ENCODE data around the gene FAM228A.

The FAM228A gene

GRCh38 chr2:24210106-24210455 is 35.2 kb downstream of the FAM228A start:
- no peak overlapping the region for H2AFZ ChIP-seq (ENCODE audit: low read depth, low read length, severe bottlenecking)
- H3K4me3 ChIP-seq (ENCODE audit: insufficient read depth, low read length, poor library complexity, severe bottlenecking) = no peak overlapping the region
- H3K9ac ChIP-seq (ENCODE audit: low read length) = no peak overlapping the region
- no peak overlapping the region for H3K27ac ChIP-seq (ENCODE audit: low read depth, low read length)
- no peaks in the 10 kb centered on the region for H3K79me2 ChIP-seq (ENCODE audit: insufficient read depth, low read length)
- H3K36me3 ChIP-seq (ENCODE audit: low read length) = 0 out of 2 replicates have a peak, but pooled peaks cover 2% of the 10 kb centered on the region
- H3K27me3 ChIP-seq (ENCODE audit: low read length) = no peaks in the 10 kb centered on the region
- H3K9me2 ChIP-seq (replicated peaks; ENCODE audit: insufficient read depth, low read length) = no peaks in the 10 kb centered on the region
- TF ChIP-seq EZH2phosphoT487 (conservative IDR thresholded peaks at IDR 0.05; ENCODE audit: low read length) = no peak
- TF ChIP-seq, protein P1, sequence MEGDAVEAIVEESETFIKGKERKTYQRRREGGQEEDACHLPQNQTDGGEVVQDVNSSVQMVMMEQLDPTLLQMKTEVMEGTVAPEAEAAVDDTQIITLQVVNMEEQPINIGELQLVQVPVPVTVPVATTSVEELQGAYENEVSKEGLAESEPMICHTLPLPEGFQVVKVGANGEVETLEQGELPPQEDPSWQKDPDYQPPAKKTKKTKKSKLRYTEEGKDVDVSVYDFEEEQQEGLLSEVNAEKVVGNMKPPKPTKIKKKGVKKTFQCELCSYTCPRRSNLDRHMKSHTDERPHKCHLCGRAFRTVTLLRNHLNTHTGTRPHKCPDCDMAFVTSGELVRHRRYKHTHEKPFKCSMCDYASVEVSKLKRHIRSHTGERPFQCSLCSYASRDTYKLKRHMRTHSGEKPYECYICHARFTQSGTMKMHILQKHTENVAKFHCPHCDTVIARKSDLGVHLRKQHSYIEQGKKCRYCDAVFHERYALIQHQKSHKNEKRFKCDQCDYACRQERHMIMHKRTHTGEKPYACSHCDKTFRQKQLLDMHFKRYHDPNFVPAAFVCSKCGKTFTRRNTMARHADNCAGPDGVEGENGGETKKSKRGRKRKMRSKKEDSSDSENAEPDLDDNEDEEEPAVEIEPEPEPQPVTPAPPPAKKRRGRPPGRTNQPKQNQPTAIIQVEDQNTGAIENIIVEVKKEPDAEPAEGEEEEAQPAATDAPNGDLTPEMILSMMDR (IDR thresholded peaks at IDR 0.05; ENCODE audit: insufficient read depth, low read length, poor library complexity, severe bottlenecking) = no peak
- no peaks in the 10 kb centered on the region for H4K20me1 ChIP-seq (ENCODE audit: low read depth, low read length)
- H3F3A ChIP-seq (ENCODE audit: insufficient read depth) = peaks cover 7% of the 10 kb centered on the region; the same call in 1 of the 2 replicates
- H3K9me3 ChIP-seq (ENCODE audit: insufficient read depth, low read length) = no peaks in the 10 kb centered on the region
- H3K4me2 ChIP-seq (ENCODE audit: low read depth, low read length, poor library complexity, severe bottlenecking) = no peak overlapping the region

GRCh38 chr2:24210723-24211122 is 35.9 kb downstream of the FAM228A start:
- Histone ChIP-seq H3K9me3 (ENCODE audit: insufficient read depth, low read length) (no peaks in the 10 kb centered on the region), H3K9me2 (replicated peaks; ENCODE audit: insufficient read depth, low read length) (no peaks in the 10 kb centered on the region), H3K4me2 (ENCODE audit: low read depth, low read length, poor library complexity, severe bottlenecking) (no peak overlapping the region), H3K79me2 (ENCODE audit: insufficient read depth, low read length) (no peaks in the 10 kb centered on the region), H2AFZ (ENCODE audit: low read depth, low read length, severe bottlenecking) (no peak overlapping the region), H3F3A (ENCODE audit: insufficient read depth) (peaks cover 7% of the 10 kb centered on the region; the same call in 1 of the 2 replicates), H4K20me1 (ENCODE audit: low read depth, low read length) (no peaks in the 10 kb centered on the region), H3K9ac (ENCODE audit: low read length) (no peak overlapping the region), H3K27me3 (ENCODE audit: low read length) (no peaks in the 10 kb centered on the region), H3K4me3 (ENCODE audit: insufficient read depth, low read length, poor library complexity, severe bottlenecking) (no peak overlapping the region), H3K36me3 (ENCODE audit: low read length) (0 out of 2 replicates have a peak, but pooled peaks cover 2% of the 10 kb centered on the region), H3K27ac (ENCODE audit: low read depth, low read length) (no peak overlapping the region)
- TF ChIP-seq EZH2phosphoT487 (conservative IDR thresholded peaks at IDR 0.05; ENCODE audit: low read length) = no peak
- TF ChIP-seq, protein P1 (IDR thresholded peaks at IDR 0.05; ENCODE audit: insufficient read depth, low read length, poor library complexity, severe bottlenecking) = no peak

GRCh38 chr2:24211408-24211807 is 36.6 kb downstream of the FAM228A start:
- no peak overlapping the region for H3K4me3 ChIP-seq (ENCODE audit: insufficient read depth, low read length, poor library complexity, severe bottlenecking)
- H3F3A ChIP-seq (ENCODE audit: insufficient read depth) = peaks cover 7% of the 10 kb centered on the region; the same call in 1 of the 2 replicates
- no peak overlapping the region for H2AFZ ChIP-seq (ENCODE audit: low read depth, low read length, severe bottlenecking)
- H3K9ac ChIP-seq (ENCODE audit: low read length) = no peak overlapping the region
- 0 out of 2 replicates have a peak, but pooled peaks cover 2% of the 10 kb centered on the region for H3K36me3 ChIP-seq (ENCODE audit: low read length)
- H4K20me1 ChIP-seq (ENCODE audit: low read depth, low read length) = no peaks in the 10 kb centered on the region
- H3K79me2 ChIP-seq (ENCODE audit: insufficient read depth, low read length) = no peaks in the 10 kb centered on the region
- TF ChIP-seq EZH2phosphoT487 (conservative IDR thresholded peaks at IDR 0.05; ENCODE audit: low read length) = no peak
- TF ChIP-seq, protein P1 (IDR thresholded peaks at IDR 0.05; ENCODE audit: insufficient read depth, low read length, poor library complexity, severe bottlenecking) = no peak
- H3K9me3 ChIP-seq (ENCODE audit: insufficient read depth, low read length) = no peaks in the 10 kb centered on the region
- H3K9me2 ChIP-seq (replicated peaks; ENCODE audit: insufficient read depth, low read length) = no peaks in the 10 kb centered on the region
- H3K27me3 ChIP-seq (ENCODE audit: low read length) = no peaks in the 10 kb centered on the region
- H3K27ac ChIP-seq (ENCODE audit: low read depth, low read length) = no peak overlapping the region
- no peak overlapping the region for H3K4me2 ChIP-seq (ENCODE audit: low read depth, low read length, poor library complexity, severe bottlenecking)

All from SU-DHL-6 (cell line).